K562 (cell line): ENCODE measurements around the gene ZSCAN2. TPM values are rescaled to one million over a fixed set of nuclear protein-coding genes. Genes with fewer than 3 reads are reported as not detected.

Source experiments
- AFF1 ChIP-seq, 2 experiments: fragments of 450-650 bp; IDR thresholded peaks; 2 replicates each; pipeline ENCODE4 v1.6.1; 2018; ENCODE audit warnings: mild to moderate bottlenecking in 2 of 2, low read depth in 1 of 2; ENCODE audit not compliant: partially characterized antibody in 2 of 2
- ARHGAP35 ChIP-seq: fragments of 450-650 bp; IDR thresholded peaks from 2 replicates; pipeline ENCODE4 v1.6.1; 2018; ENCODE audit not compliant: partially characterized antibody
- C11orf30 ChIP-seq: fragments of 450-650 bp; IDR thresholded peaks from 2 replicates; pipeline ENCODE4 v1.6.1; 2016; ENCODE audit warnings: low read depth, mild to moderate bottlenecking
- CREBBP ChIP-seq: IDR thresholded peaks from one replicate; pipeline ENCODE4 v1.6.1; 2012; ENCODE audit warnings: low read depth, mild to moderate bottlenecking, control low read depth, inconsistent platforms, low read length
- CTCFL ChIP-seq: IDR thresholded peaks from 2 replicates; pipeline ENCODE4 v1.6.1; 2011; ENCODE audit warnings: borderline replicate concordance, low read depth, mild to moderate bottlenecking, moderate library complexity, low read length; ENCODE audit not compliant: insufficient read depth, poor library complexity, severe bottlenecking
- FOXP1 ChIP-seq: sonication (generic); formaldehyde crosslinking; IDR thresholded peaks from 2 replicates; pipeline ENCODE4 v1.8.0; 2022; ENCODE audit warnings: mild to moderate bottlenecking, missing genetic modification reagents
- IRF9 ChIP-seq: fragments of 450-650 bp; IDR thresholded peaks from 2 replicates; pipeline ENCODE4 v1.6.1; 2016; ENCODE audit warnings: missing biosample characterization, missing genetic modification characterization
- MAFF ChIP-seq: IDR thresholded peaks from 2 replicates; pipeline ENCODE4 v1.6.1; 2012; ENCODE audit warnings: low read length, improper control_type of control experiment
- MCM7 ChIP-seq, 2 experiments: fragments of 450-650 bp; IDR thresholded peaks; 2 replicates each; pipeline ENCODE4 v1.6.1; 2016 to 2018
- NFE2 ChIP-seq: IDR thresholded peaks from 2 replicates; pipeline ENCODE4 v1.6.1; 2014; ENCODE audit warnings: antibody characterized with exemption, low read depth
- SP1 ChIP-seq: sonication (generic); formaldehyde crosslinking; IDR thresholded peaks from 2 replicates; pipeline ENCODE4 v1.8.1; 2022; ENCODE audit warnings: mild to moderate bottlenecking, missing genetic modification reagents
- TBP ChIP-seq: optimal IDR thresholded peaks from 2 replicates; pipeline ENCODE3; 2011; ENCODE audit warnings: low read depth, low read length, improper control_type of control experiment
- ZKSCAN3 ChIP-seq: fragments of 250-450 bp; sonication (Bioruptor Pico); IDR thresholded peaks from 2 replicates; pipeline ENCODE4 v1.4.0; 2020
- ZNF197 ChIP-seq: fragments of 200-800 bp; sonication (Bioruptor generic); IDR thresholded peaks from 2 replicates; pipeline ENCODE4 v1.6.1; 2016; ENCODE audit warnings: low read depth, missing genetic modification characterization, missing compliant biosample characterization
- ZNF239 ChIP-seq: fragments of 250-450 bp; sonication (Bioruptor Pico); IDR thresholded peaks from 2 replicates; pipeline ENCODE4 v1.4.0; 2020; ENCODE audit warnings: mild to moderate bottlenecking
- ZNF780A ChIP-seq: fragments of 250-450 bp; sonication (Bioruptor Pico); IDR thresholded peaks from 2 replicates; pipeline ENCODE4 v1.5.0; 2021; ENCODE audit warnings: mild to moderate bottlenecking
- polyA plus RNA-seq, 8 experiments: library from polyadenylated mRNA; depleted of rRNA in 4 of 8; stranded (reverse) in 5 of 8; unstranded in 3 of 8; fragments of >200 nt; fragmentation: Nextera tagmentation in 2 of 8; fragmentation: Illumina TruSeq in 1 of 8; extraction: Ambion mirVana in 2 of 8; extraction: Trizol in 1 of 8; gene quantifications; 2 replicates each; pipeline versions ENCODE4 v1.2.1 to v1.2.3, GENCODE V29; 2011 to 2014; ENCODE audit warnings: inconsistent platforms in 1 of 8, missing spikeins in 1 of 8
- total RNA-seq, 7 experiments: library from RNA; depleted of rRNA in 6 of 7; stranded (reverse); fragments of >200 nt in 6 of 7; fragmentation: Illumina TruSeq in 2 of 7; extraction: Trizol in 2 of 7; gene quantifications; 2 replicates each; pipeline versions ENCODE4 v1.2.1 to v1.2.3, GENCODE V29; 2011 to 2021; ENCODE audit warnings: low replicate concordance in 1 of 7
- TF ChIP-seq, protein P1 (sequence below): fragments of 450-650 bp; formaldehyde crosslinking; IDR thresholded peaks from 2 replicates; pipeline ENCODE4 v1.4.0; 2022; ENCODE audit warnings: missing genetic modification characterization
- TF ChIP-seq, protein P2 (sequence below), 2 experiments: fragments of 450-650 bp in 1 of 2; sonication (generic) in 1 of 2; formaldehyde crosslinking in 1 of 2; IDR thresholded peaks in 1 of 2; conservative IDR thresholded peaks in 1 of 2; 2 replicates each; pipeline versions ENCODE4 v1.6.1 to v1.8.1; 2016 to 2023; ENCODE audit warnings: mild to moderate bottlenecking in 2 of 2, moderate library complexity in 2 of 2, inconsistent platforms in 1 of 2, missing genetic modification reagents in 1 of 2

The ZSCAN2 gene
- total and polyA plus RNA-seq, 9 of the 15 experiments (the other 6 are each of a cell fraction or from before 2014, with no cell fraction given): 1.7 to 14.2 (median 6.6) TPM

GRCh38 chr15:84653910-84654688, 53.3 kb downstream of the ZSCAN2 start, which contains the start of gene WDR73 (continued):
- TF ChIP-seq, protein P1, sequence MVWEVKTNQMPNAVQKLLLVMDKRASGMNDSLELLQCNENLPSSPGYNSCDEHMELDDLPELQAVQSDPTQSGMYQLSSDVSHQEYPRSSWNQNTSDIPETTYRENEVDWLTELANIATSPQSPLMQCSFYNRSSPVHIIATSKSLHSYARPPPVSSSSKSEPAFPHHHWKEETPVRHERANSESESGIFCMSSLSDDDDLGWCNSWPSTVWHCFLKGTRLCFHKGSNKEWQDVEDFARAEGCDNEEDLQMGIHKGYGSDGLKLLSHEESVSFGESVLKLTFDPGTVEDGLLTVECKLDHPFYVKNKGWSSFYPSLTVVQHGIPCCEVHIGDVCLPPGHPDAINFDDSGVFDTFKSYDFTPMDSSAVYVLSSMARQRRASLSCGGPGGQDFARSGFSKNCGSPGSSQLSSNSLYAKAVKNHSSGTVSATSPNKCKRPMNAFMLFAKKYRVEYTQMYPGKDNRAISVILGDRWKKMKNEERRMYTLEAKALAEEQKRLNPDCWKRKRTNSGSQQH: no peak
- TF ChIP-seq ZNF780A (CRISPR knock-in tag) (no peak), CREBBP (no peak), SP1 (CRISPR knock-in tag) (peak; percentile 89), AFF1 (IDR thresholded peaks at IDR 0.05; ENCODE audit: low read depth in 1 of 2, partially characterized antibody in 2 of 2) (peak in 1 of 2 experiments; percentile 21), MAFF (peak; percentile 82; the same call in 1 of the 2 replicates), ARHGAP35 (peak; percentile 95), CTCFL (no peak), ZKSCAN3 (no peak), NFE2 (no peak), TBP (peak; percentile 53), ZNF197 (no peak), MCM7 (IDR thresholded peaks at IDR 0.05) (no peak), IRF9 (tag) (no peak), C11orf30 (peak; percentile 76), ZNF239 (no peak), FOXP1 (CRISPR knock-in tag) (peak; percentile 81)
- TF ChIP-seq, protein P2, sequence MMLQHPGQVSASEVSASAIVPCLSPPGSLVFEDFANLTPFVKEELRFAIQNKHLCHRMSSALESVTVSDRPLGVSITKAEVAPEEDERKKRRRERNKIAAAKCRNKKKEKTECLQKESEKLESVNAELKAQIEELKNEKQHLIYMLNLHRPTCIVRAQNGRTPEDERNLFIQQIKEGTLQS (IDR thresholded peaks at IDR 0.05): no peak
- TF ChIP-seq, protein P2 (CRISPR knock-in tag; conservative IDR thresholded peaks at IDR 0.05): 0 out of 2 replicates have a peak, but pooled peaks have one; percentile 15
